SK-N-SH (cell line): Measurements from ENCODE around the gene VWDE. TPM values are rescaled to one million over a fixed set of nuclear protein-coding genes. Genes with fewer than 3 reads are reported as not detected.

Experiments
- CTCF ChIA-PET: fragments of 300-600, 350-600 bp; formaldehyde crosslinking; extraction: SDS; loops from one replicate; lab custom pipeline; 2021; lab: Yijun Ruan, JAX
- POLR2A ChIA-PET: fragments of 350-600 bp; sonication (Branson Sonifier 250); formaldehyde crosslinking; extraction: SDS; loops from one replicate; lab custom pipeline; 2020; ENCODE audit warnings: antibody characterized with exemption, inconsistent platforms; lab: Yijun Ruan, JAX
- DNase-seq: peaks from one replicate; pipeline ENCODE4 v3.0.0; 2012
- H2AFZ ChIP-seq: fragments of 200-600 bp; sonication (generic); 2 replicates; pipeline ENCODE4 v1.8.1; 2016; ENCODE audit warnings: antibody characterized with exemption, mild to moderate bottlenecking, low read depth
- H3F3A ChIP-seq: fragments of 200-600 bp; sonication (generic); replicated peaks from 2 replicates; pipeline ENCODE3; 2016; ENCODE audit warnings: antibody characterized with exemption, mild to moderate bottlenecking; ENCODE audit not compliant: insufficient read depth
- H3K27ac ChIP-seq, 2 experiments: fragments of 200-500 bp in 1 of 2; fragments of 200-600 bp in 1 of 2; sonication (Bioruptor generic) in 1 of 2; sonication (generic), shearing (Covaris generic) in 1 of 2; 2 replicates each; pipeline versions ENCODE4 v1.5.1 to v1.6.1; 2014 to 2016; ENCODE audit warnings: low read depth in 2 of 2, inconsistent platforms in 1 of 2, low read length in 1 of 2, mild to moderate bottlenecking in 1 of 2, mixed read lengths in 1 of 2
- H3K27me3 ChIP-seq: fragments of 200-600 bp; sonication (generic), shearing (Covaris generic); 2 replicates; pipeline ENCODE4 v1.6.1; 2016; ENCODE audit warnings: mixed run types; ENCODE audit not compliant: insufficient read depth
- H3K36me3 ChIP-seq, 2 experiments: fragments of 200-500 bp in 1 of 2; fragments of 200-600 bp in 1 of 2; sonication (Bioruptor generic) in 1 of 2; sonication (generic) in 1 of 2; replicated peaks in 1 of 2; 2 replicates each; pipeline versions ENCODE3 to v1.5.1; 2014 to 2016; ENCODE audit warnings: low read length in 1 of 2, mild to moderate bottlenecking in 1 of 2; ENCODE audit not compliant: insufficient read depth in 2 of 2, control insufficient read depth in 1 of 2
- H3K4me1 ChIP-seq, 2 experiments: fragments of 200-500 bp in 1 of 2; fragments of 200-600 bp in 1 of 2; sonication (Bioruptor generic) in 1 of 2; sonication (generic), shearing (Covaris generic) in 1 of 2; 2 replicates each; pipeline versions ENCODE4 v1.5.1 to v1.6.1; 2014 to 2016; ENCODE audit warnings: low read depth in 1 of 2, low read length in 1 of 2, mixed run types in 1 of 2; ENCODE audit not compliant: insufficient read depth in 2 of 2, control insufficient read depth in 1 of 2
- H3K4me2 ChIP-seq: fragments of 200-600 bp; sonication (generic), shearing (Covaris generic); 2 replicates; pipeline ENCODE4 v1.6.1; 2017; ENCODE audit warnings: mixed run types
- H3K4me3 ChIP-seq, 2 experiments: fragments of 200-500 bp in 1 of 2; fragments of 200-600 bp in 1 of 2; sonication (Bioruptor generic) in 1 of 2; sonication (generic), shearing (Covaris generic) in 1 of 2; 2 replicates each; pipeline versions ENCODE4 v1.5.1 to v1.8.1; 2014 to 2016; ENCODE audit warnings: low read depth in 2 of 2, inconsistent platforms in 1 of 2, low read length in 1 of 2, mild to moderate bottlenecking in 1 of 2, mixed read lengths in 1 of 2, moderate library complexity in 1 of 2
- H3K79me2 ChIP-seq: fragments of 200-600 bp; sonication (generic); 2 replicates; pipeline ENCODE4 v1.8.1; 2017; ENCODE audit warnings: mild to moderate bottlenecking; ENCODE audit not compliant: insufficient read depth
- H3K9ac ChIP-seq: fragments of 200-600 bp; sonication (generic); 2 replicates; pipeline ENCODE4 v1.6.1; 2017; ENCODE audit warnings: mixed run types
- H3K9me2 ChIP-seq: fragments of 200-600 bp; sonication (generic); 2 replicates; pipeline ENCODE4 v1.6.1; 2017; ENCODE audit warnings: mixed run types
- H3K9me3 ChIP-seq: fragments of 200-600 bp; sonication (generic); 2 replicates; pipeline ENCODE4 v1.6.1; 2017; ENCODE audit warnings: mixed run types, mild to moderate bottlenecking, moderate library complexity
- H4K20me1 ChIP-seq: fragments of 200-600 bp; sonication (generic); 2 replicates; pipeline ENCODE4 v1.6.1; 2017; ENCODE audit warnings: mild to moderate bottlenecking, mixed run types; ENCODE audit not compliant: insufficient read depth
- CTCF ChIP-seq: fragments of 200-600 bp; sonication (generic); IDR thresholded peaks from 2 replicates; pipeline ENCODE4 v1.6.1; 2017; ENCODE audit warnings: antibody characterized with exemption, mild to moderate bottlenecking, moderate library complexity
- EP300 ChIP-seq, 2 experiments: IDR thresholded peaks; 2 replicates each; pipeline versions ENCODE4 v1.4.0 to v1.6.1; 2012; ENCODE audit warnings: borderline replicate concordance in 1 of 2, low read depth in 1 of 2, low read length in 1 of 2
- GABPA ChIP-seq: IDR thresholded peaks from 2 replicates; pipeline ENCODE4 v1.4.0; 2012; ENCODE audit warnings: low read depth, mild to moderate bottlenecking
- MEF2A ChIP-seq: IDR thresholded peaks from 2 replicates; pipeline ENCODE4 v1.4.0; 2012; ENCODE audit warnings: low read depth, borderline replicate concordance
- PBX3 ChIP-seq: IDR thresholded peaks from 2 replicates; pipeline ENCODE4; 2012
- POLR2AphosphoS5 ChIP-seq: IDR thresholded peaks from 2 replicates; pipeline ENCODE4 v1.6.1; 2012; ENCODE audit warnings: low read depth, low read length
- RAD21 ChIP-seq: IDR thresholded peaks from 2 replicates; pipeline ENCODE4 v1.6.1; 2012; ENCODE audit warnings: mild to moderate bottlenecking, low read length
- RCOR1 ChIP-seq: fragments of 150-350 bp; IDR thresholded peaks from 2 replicates; pipeline ENCODE4 v1.6.1; 2017; ENCODE audit warnings: antibody characterized with exemption, low read length
- REST ChIP-seq: IDR thresholded peaks from 2 replicates; pipeline ENCODE4 v1.6.1; 2012; ENCODE audit warnings: mild to moderate bottlenecking, low read depth, low read length, moderate library complexity
- RFX5 ChIP-seq: IDR thresholded peaks from 2 replicates; pipeline ENCODE4 v1.6.1; 2012; ENCODE audit warnings: mild to moderate bottlenecking, improper control_type of control experiment, low read length
- TCF12 ChIP-seq: IDR thresholded peaks from 2 replicates; pipeline ENCODE4 v1.4.0; 2012
- TEAD4 ChIP-seq: IDR thresholded peaks from 2 replicates; pipeline ENCODE4 v1.4.0; 2012; ENCODE audit warnings: mild to moderate bottlenecking, borderline replicate concordance; ENCODE audit not compliant: insufficient read depth
- USF1 ChIP-seq: IDR thresholded peaks from 2 replicates; pipeline ENCODE4 v1.4.0; 2012; ENCODE audit warnings: low read depth, borderline replicate concordance
- USF2 ChIP-seq: fragments of 150-350 bp; IDR thresholded peaks from 2 replicates; pipeline ENCODE4 v1.6.1; 2017; ENCODE audit warnings: antibody characterized with exemption, low read length, low read depth, borderline replicate concordance
- WGBS: methylation state at CpG from one replicate; pipeline ENCODE4 v1.1.6; 2017; ENCODE audit warnings: low lambda C conversion rate; 5-methylcytosine and 5-hydroxymethylcytosine counted together
- polyA plus RNA-seq, 3 experiments: library from polyadenylated mRNA; depleted of rRNA; stranded (reverse); fragments of >200 nt; gene quantifications; 2 replicates each; pipeline ENCODE4 v1.2.3, GENCODE V29; 2012

The VWDE gene
- polyA plus RNA-seq, 1 of the 3 experiments (the other 2 are of a cell fraction), result not detected

- TF ChIP-seq RCOR1 (no peak), USF2 (no peak), MEF2A (no peak), EP300 (IDR thresholded peaks at IDR 0.05; ENCODE audit: borderline replicate concordance in 1 of 2, low read depth in 1 of 2, low read length in 1 of 2) (no peak), TEAD4 (no peak), GABPA (no peak)
- TF ChIP-seq, all 33 proteins: peak for 0
- no peaks in the 10 kb centered on the region for H3K27me3 ChIP-seq
- no peak overlapping the region for H3K27ac ChIP-seq
- POLR2A ChIA-PET, result no interaction called here
- CTCF ChIA-PET, result interaction anchor here (0.6 to 1.4 kb wide), 4 partner anchors 16 to 132 kb away, joined by 3 to 4 read pairs (median 3); no protein-coding TSS in a partner anchor
- no peaks in the 10 kb centered on the region for H3K9me3 ChIP-seq
- H3K36me3 ChIP-seq, result no peaks in the 10 kb centered on the region
- H3K4me3 ChIP-seq, result no peak overlapping the region
- H3K4me2 ChIP-seq, result no peak overlapping the region
- H3F3A ChIP-seq, result no peaks in the 10 kb centered on the region
- no peaks in the 10 kb centered on the region for H3K9me2 ChIP-seq
- no peaks in the 10 kb centered on the region for H3K79me2 ChIP-seq
- H2AFZ ChIP-seq, result no peak overlapping the region
- no peaks in the 10 kb centered on the region for H4K20me1 ChIP-seq
- H3K4me1 ChIP-seq, result no peaks in the 10 kb centered on the region; a peak in 1 of 4 replicates
- no peak for DNase-seq
- H3K9ac ChIP-seq, result no peak overlapping the region
Measured at GRCh38 chr7:12358694-12359093, 45.0 kb downstream of the VWDE start.

GRCh38 chr7:12357508-12357907 is 46.2 kb downstream of the VWDE start:
- TF ChIP-seq POLR2AphosphoS5, result no peak
- TF ChIP-seq, all 33 proteins: peak for 0
- Histone ChIP-seq H3K9ac (no peak overlapping the region), H3K9me2 (no peaks in the 10 kb centered on the region), H3K27me3 (no peaks in the 10 kb centered on the region), H3K36me3 (no peaks in the 10 kb centered on the region), H3K4me3 (no peak overlapping the region), H3K4me1 (no peaks in the 10 kb centered on the region; a peak in 1 of 4 replicates), H3F3A (no peaks in the 10 kb centered on the region), H2AFZ (no peak overlapping the region), H3K79me2 (no peaks in the 10 kb centered on the region), H3K4me2 (no peak overlapping the region), H3K9me3 (no peaks in the 10 kb centered on the region), H4K20me1 (no peaks in the 10 kb centered on the region), H3K27ac (no peak overlapping the region)
- no peak for DNase-seq
- 9% methylated on average over 1 of the region's 1 CpG for WGBS
- ChIA-PET CTCF (interaction anchor here (0.6 kb wide), 1 partner anchor 150 kb away, joined by 4 read pairs; no protein-coding TSS in a partner anchor), POLR2A (no interaction called here)

- Histone ChIP-seq H3K4me1 (no peaks in the 10 kb centered on the region), H4K20me1 (no peaks in the 10 kb centered on the region), H3K79me2 (no peaks in the 10 kb centered on the region), H3K27me3 (no peaks in the 10 kb centered on the region), H3K9ac (no peak overlapping the region), H3K9me2 (no peaks in the 10 kb centered on the region; the same call in none of the 2 replicates), H3K4me2 (no peak overlapping the region), H3K9me3 (no peaks in the 10 kb centered on the region), H3F3A (no peaks in the 10 kb centered on the region), H3K4me3 (no peak overlapping the region), H3K27ac (no peak overlapping the region), H3K36me3 (peaks cover 0 to 3% of the 10 kb centered on the region in 2 experiments), H2AFZ (no peak overlapping the region)
- WGBS, result 36% methylated on average over 4 of the region's 4 CpGs
- no peak for DNase-seq
- CTCF ChIA-PET, result no interaction called here
- POLR2A ChIA-PET, result no interaction called here
- TF ChIP-seq PBX3, result no peak
- TF ChIP-seq CTCF, result no peak
- TF ChIP-seq MEF2A, result no peak
- no peak for TF ChIP-seq TCF12
- TF ChIP-seq RFX5, result no peak
- TF ChIP-seq REST, result no peak
- TF ChIP-seq RAD21, result no peak
- TF ChIP-seq USF1, result no peak
Measured at GRCh38 chr7:12351843-12352242, 51.8 kb downstream of the VWDE start.
